GM19328 (cell line): Measurements from ENCODE around the gene STXBP4.
A peak's percentile ranks its signal among the peaks of the same experiment; 100 is the strongest.

ENCODE experiments used
- ATAC-seq: cut with Tn5 transposase; IDR thresholded peaks from one replicate; pipeline ENCODE4 v1.9.1; 2021; ENCODE audit warnings: mild to moderate bottlenecking, moderate library complexity; ENCODE audit not compliant: unreplicated experiment

The STXBP4 gene

GRCh38 chr17:55163408-55163807 lies 194.8 kb downstream of the STXBP4 start:
- no peak for ATAC-seq

- no peak for ATAC-seq
Measured at GRCh38 chr17:55166506-55166905, 197.9 kb downstream of the STXBP4 start.

GRCh38 chr17:55167024-55167725 lies 198.6 kb downstream of the STXBP4 start:
- ATAC-seq = no peak

DNA sequence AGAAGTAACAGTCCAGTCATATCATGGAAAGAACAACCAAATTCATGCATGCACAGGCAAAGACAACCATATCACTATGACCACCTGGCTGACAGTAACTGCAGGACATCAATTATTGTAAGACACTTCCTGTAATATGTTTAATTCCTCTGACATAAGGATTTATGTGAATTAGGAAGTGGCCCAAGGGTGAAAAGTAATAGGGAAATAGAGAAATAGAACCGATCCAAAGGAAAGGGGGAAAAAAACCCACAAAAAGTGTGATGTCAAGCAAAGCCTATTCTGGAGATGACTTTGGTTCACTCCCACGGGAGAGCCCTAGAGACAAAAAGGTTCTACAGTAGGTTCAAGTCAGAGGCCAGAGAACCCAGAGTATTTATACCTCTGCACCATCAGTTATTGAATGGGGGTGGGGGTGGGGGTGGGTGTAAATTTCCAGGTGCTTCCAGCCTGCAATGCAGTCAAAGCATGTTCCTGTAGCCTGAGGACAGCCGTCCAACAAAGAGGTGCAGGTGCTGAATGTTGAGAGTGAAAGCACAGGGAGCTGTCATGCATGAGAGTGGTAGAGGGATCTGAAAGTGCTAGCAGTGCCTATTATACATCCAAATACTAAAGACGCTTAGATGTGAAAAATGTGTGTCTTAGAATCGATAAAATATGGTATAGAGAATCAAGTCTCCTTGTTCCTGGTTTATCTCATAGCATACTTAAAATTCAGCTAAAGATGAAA lies 200.6 kb downstream of the STXBP4 start:
- ATAC-seq = peak; percentile 90

GRCh38 chr17:55171634-55172328 lies 203.2 kb downstream of the STXBP4 start:
- no peak for ATAC-seq

- ATAC-seq = no peak
Measured at GRCh38 chr17:55172612-55173011, 204.0 kb downstream of the STXBP4 start.

DNA sequence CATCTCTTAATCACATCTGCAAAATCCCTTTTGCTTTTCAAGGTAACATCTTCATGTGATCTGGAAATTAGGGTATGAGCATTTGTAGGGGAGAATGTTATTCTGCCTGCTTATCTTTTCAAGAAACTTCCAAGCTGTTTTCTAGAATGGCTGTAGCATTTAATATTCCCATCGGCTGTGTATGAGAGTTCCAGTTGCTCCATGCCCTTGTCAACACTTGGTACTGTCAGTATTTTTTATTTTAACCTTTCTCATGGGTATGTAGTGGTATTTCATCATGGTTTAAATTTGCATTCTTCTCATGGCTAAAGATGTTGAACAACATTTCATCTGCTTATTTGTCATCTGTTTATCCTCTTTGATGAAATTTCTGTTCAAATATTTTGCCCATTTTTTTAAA lies 205.6 kb downstream of the STXBP4 start:
- ATAC-seq = no peak

DNA sequence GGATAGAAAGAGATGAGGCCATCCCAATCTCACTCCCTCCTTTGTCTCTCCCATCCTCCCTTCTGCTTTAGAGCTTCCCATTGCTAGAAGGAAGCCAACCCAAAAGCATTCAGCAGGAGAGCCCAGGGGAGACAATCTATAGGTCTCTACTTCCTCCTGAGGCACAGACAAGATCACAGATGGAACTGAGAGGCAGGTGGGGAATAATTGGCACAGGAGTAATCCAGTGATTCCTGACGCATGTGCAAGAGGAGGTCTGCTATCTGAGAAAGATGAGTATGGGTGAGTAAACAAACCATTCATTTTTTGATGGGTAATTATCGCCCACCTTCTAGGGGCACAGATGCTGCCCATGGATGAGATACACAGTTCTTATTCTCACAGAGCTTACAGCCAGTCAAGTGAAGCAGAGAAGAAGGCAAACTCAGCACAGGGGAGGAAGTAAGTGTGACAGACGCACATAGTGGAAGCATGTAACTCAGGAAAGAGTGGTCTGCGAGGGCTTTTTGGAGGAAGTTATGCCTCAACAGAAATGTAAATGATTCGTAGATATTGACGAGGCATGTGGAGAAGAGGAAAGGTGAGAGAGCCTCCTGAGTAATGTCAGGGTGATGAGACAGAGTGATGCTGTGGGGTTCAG lies 207.3 kb downstream of the STXBP4 start:
- ATAC-seq = no peak

GRCh38 chr17:55177159-55177854 lies 208.7 kb downstream of the STXBP4 start:
- no peak for ATAC-seq

GRCh38 chr17:55177855-55178217 lies 209.3 kb downstream of the STXBP4 start:
- no peak for ATAC-seq

DNA sequence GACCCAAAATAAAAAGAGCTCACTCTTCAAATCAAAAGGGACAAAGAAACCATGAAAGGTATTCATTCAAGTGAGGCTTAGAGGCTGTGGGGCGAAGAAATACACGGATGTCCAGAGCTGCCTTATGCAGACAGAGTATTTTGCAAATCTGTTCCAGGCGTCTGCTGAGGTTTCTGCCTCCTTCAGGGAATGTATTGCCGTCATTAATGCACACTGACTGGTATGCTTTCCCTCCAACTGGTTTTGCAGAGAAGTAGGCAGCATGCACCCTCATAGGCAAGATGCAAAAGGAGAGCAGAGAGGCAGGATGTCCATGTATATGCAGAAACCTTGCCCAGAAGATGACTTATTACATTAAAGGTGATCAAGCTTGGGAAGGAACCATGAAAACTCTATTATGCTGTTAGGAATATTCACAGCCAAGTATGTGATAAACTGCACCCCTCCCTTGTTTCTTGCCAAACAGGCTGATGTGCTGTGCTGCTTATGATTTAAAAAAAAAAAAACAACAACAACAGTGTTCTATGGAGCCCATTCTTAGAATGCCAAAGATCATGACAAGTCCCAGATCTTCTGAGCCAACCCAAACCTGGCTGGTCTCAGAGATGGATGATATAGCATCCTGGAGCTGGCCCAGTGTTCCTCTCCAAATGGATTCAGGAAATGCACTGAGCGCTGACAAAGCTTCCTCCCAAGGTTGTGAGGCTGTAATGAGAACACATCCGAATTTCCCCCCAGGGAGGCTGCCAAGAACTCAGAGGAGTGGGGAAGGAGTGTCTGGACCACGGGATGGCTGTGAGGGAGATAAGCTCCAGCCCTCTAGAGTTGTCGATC lies 218.6 kb downstream of the STXBP4 start:
- ATAC-seq = no peak

GRCh38 chr17:55190748-55191147 lies 222.2 kb downstream of the STXBP4 start:
- no peak for ATAC-seq

- no peak for ATAC-seq
Measured at GRCh38 chr17:55198690-55199370, 230.3 kb downstream of the STXBP4 start.

DNA sequence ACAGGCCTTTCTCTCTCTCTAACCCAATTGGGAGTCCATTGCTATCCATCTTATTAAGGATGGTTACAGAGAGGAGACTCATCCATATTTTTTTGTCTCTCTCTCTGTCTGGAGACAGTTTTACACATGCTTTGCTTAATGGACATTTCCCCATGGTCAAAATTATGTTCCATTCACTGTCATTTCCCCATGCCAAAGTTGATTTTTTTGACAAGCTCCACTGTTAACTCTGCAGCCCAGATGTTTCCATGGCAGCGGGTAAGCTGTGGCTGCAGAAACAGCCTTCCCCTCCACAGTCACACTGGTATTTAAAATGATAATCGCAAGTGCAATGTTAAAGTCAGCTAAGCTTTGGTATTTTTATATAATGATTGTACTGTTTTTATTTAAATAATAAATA lies 232.3 kb downstream of the STXBP4 start:
- no peak for ATAC-seq

- ATAC-seq = no peak
Measured at GRCh38 chr17:55201308-55201932, 232.9 kb downstream of the STXBP4 start.

DNA sequence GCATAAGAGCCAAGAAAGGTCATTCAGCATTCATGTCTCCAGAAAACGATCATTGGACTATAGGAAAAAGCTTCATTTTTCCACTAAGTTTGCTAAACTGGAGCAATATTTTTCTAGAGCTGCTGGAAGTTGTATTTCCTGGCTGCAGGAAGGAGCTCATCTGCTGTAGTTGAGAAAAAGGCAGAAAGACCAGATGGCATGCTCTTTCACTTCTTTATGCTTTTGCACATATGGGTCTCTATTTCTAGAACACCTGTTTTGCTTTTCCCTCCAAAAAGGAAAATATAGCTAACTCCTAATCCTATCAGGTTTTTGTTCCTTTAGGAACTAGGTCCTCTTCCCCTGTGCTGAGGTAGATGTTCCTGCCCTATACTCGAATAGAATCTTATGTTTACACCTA lies 234.3 kb downstream of the STXBP4 start:
- no peak for ATAC-seq

GRCh38 chr17:55208078-55208812 lies 239.7 kb downstream of the STXBP4 start:
- ATAC-seq = no peak

DNA sequence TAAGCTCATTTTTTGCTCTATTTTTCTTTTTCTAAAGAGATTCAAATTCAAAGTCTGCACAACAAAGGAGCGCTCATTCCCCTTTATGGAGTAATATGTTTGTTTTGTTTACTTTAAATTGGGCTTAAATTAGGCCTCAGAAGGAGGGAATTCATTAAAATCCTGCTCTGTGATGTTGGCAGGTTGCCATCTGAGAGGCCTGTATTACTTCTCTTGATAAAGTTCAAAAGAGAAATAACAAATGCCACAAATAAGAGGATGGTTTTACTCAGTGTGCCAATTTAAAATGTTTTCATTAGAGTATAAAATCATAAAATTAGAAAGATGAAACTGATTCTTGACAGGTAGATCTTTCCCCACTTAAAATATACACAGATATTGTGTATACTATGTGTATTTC lies 241.7 kb downstream of the STXBP4 start:
- ATAC-seq = no peak
